Keratinocyte (primary cell): ENCODE results near the gene FSTL1. TPM values are rescaled to one million over a fixed set of nuclear protein-coding genes. Genes with fewer than 3 reads are reported as not detected.

Source experiments
- DNase-seq: peaks from one replicate; pipeline ENCODE4 v3.0.0-alpha.2; 2011; ENCODE audit warnings: low read depth, missing footprints, low spot score
- FAIRE-seq: peaks from 2 replicates; lab custom pipeline; 2011; peaks lifted over from hg19 to GRCh38; lab: Jason Lieb, UNC
- H2AFZ ChIP-seq: 2 replicates; pipeline ENCODE4 v1.6.0; 2012; ENCODE audit warnings: low read length, control low read depth, inconsistent platforms; ENCODE audit not compliant: control insufficient read depth
- H3K27ac ChIP-seq: 2 replicates; pipeline ENCODE4 v1.5.1; 2011; ENCODE audit warnings: low read length; ENCODE audit not compliant: control insufficient read depth, insufficient read depth
- H3K27me3 ChIP-seq: 3 replicates; pipeline ENCODE4 v1.6.0; 2011; ENCODE audit warnings: low read length; ENCODE audit not compliant: control insufficient read depth, insufficient read depth; ENCODE audit errors: extremely low read depth
- H3K36me3 ChIP-seq, 2 experiments: 2 replicates in 1 of 2; 3 replicates in 1 of 2; pipeline ENCODE4 v1.5.1; 2011; ENCODE audit warnings: low read length in 2 of 2, mild to moderate bottlenecking in 1 of 2; ENCODE audit not compliant: control insufficient read depth in 2 of 2, insufficient read depth in 2 of 2; ENCODE audit errors: extremely low read depth in 1 of 2
- H3K4me1 ChIP-seq: 3 replicates; pipeline ENCODE4 v1.5.1; 2011; ENCODE audit warnings: low read length; ENCODE audit not compliant: control insufficient read depth, insufficient read depth; ENCODE audit errors: extremely low read depth
- H3K4me2 ChIP-seq: 3 replicates; pipeline ENCODE4 v1.6.0; 2011; ENCODE audit warnings: low read depth, low read length; ENCODE audit not compliant: control insufficient read depth, insufficient read depth; ENCODE audit errors: extremely low read depth
- H3K4me3 ChIP-seq, 3 experiments: fragments of 200-600 bp in 1 of 3; sonication (generic) in 1 of 3; 2 replicates in 2 of 3; 3 replicates in 1 of 3; pipeline ENCODE4 v1.5.1; 2011 to 2016; ENCODE audit warnings: low read length in 3 of 3, mild to moderate bottlenecking in 3 of 3, control low read depth in 2 of 3, inconsistent platforms in 1 of 3, low read depth in 1 of 3, mixed read lengths in 1 of 3, mixed run types in 1 of 3, moderate library complexity in 1 of 3; ENCODE audit not compliant: control insufficient read depth in 2 of 3, insufficient read depth in 2 of 3; ENCODE audit errors: extremely low read depth in 1 of 3
- H3K79me2 ChIP-seq: 2 replicates; pipeline ENCODE4 v1.6.0; 2012; ENCODE audit warnings: low read length; ENCODE audit not compliant: control insufficient read depth, insufficient read depth
- H3K9ac ChIP-seq: 3 replicates; pipeline ENCODE4 v1.6.0; 2011; ENCODE audit warnings: low read length; ENCODE audit not compliant: control insufficient read depth, insufficient read depth; ENCODE audit errors: extremely low read depth
- H3K9me1 ChIP-seq: 3 replicates; pipeline ENCODE4 v1.6.0; 2011; ENCODE audit warnings: low read length; ENCODE audit not compliant: control insufficient read depth, insufficient read depth; ENCODE audit errors: extremely low read depth
- H3K9me3 ChIP-seq: 2 replicates; pipeline ENCODE4 v1.5.1; 2012; ENCODE audit warnings: low read depth, low read length; ENCODE audit not compliant: control insufficient read depth
- H4K20me1 ChIP-seq: 3 replicates; pipeline ENCODE4 v1.6.0; 2011; ENCODE audit warnings: low read length; ENCODE audit not compliant: control insufficient read depth, insufficient read depth; ENCODE audit errors: extremely low read depth
- EZH2 ChIP-seq: IDR thresholded peaks from one replicate; pipeline ENCODE4 v1.6.1; 2012; ENCODE audit warnings: inconsistent platforms, mild to moderate bottlenecking, low read length, moderate library complexity
- dilution Hi-C: fragments of 300-500 bp; cut with MboI; formaldehyde crosslinking; loops from one replicate; pipeline ENCODE4 v1.7.0; 2020; ENCODE audit warnings: low sequenced_read_pairs; ENCODE audit not compliant: extremely low pct_ligation_motif_present
- polyA plus RNA-seq, 5 experiments: library from polyadenylated mRNA; depleted of rRNA in 3 of 5; stranded (reverse) in 3 of 5; stranded (forward) in 1 of 5; unstranded in 1 of 5; fragments of >200 nt; gene quantifications; 1 replicate in 1 of 5; 2 replicates in 3 of 5; 3 replicates in 1 of 5; pipeline versions ENCODE4 v1.2.1 to v1.2.3, GENCODE V29; 2011 to 2012; ENCODE audit warnings: missing spikeins in 2 of 5, low read depth in 1 of 5, low replicate concordance in 1 of 5
- TF ChIP-seq, protein P1 (sequence below), 3 experiments: IDR thresholded peaks in 1 of 3; conservative IDR thresholded peaks in 1 of 3; optimal IDR thresholded peaks in 1 of 3; 2 replicates in 2 of 3; 3 replicates in 1 of 3; pipeline versions ENCODE3 to v1.5.1; 2011; ENCODE audit warnings: low read length in 3 of 3, mild to moderate bottlenecking in 3 of 3, moderate library complexity in 2 of 3, control low read depth in 1 of 3, inconsistent platforms in 1 of 3; ENCODE audit not compliant: insufficient read depth in 2 of 3; ENCODE audit errors: extremely low read depth in 1 of 3

The FSTL1 gene
- polyA plus RNA-seq, 1 donor (not counting 4 experiments of a cell fraction or from before 2014, with no cell fraction given) = 59.0 TPM

DNA sequence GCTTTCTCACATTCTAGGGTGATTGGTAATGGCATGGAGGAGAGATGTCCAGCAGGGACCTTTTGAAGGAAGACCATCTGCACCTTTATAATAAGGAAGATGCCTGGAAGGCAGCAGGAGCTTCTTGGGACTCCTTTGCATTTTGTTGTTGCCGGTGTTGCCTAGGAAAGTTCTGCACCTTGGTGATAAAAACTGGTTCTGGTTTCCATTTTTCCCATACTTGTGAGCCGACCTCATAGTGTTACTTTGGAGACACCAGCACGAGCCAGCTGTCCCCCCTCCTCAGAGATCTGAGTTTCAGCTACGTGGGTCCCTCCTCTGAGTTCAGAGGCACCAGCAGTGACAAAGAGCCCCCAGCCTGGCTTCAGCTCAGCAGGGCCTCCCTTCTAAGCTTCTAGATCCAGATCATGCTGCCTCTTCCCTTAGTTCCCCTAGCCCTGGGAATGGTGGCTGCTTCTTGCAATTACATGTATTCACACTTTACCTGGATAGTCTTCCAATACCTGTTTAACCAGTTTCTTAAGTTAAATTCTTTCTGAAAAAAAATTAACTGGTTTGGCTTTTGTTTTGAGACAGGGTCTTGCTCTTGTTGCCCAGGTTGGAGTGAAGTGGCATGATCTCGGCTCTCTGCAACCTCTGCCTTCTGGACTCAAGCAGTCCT, 18.0 kb upstream of the FSTL1 start:
- H3K36me3 ChIP-seq = no peaks in the 10 kb centered on the region
- H3K4me3 ChIP-seq = no peak overlapping the region
- peak overlapping the region; percentile 65 for H3K27ac ChIP-seq
- dilution Hi-C loops = no loop called here
- no peak overlapping the region for H3K9ac ChIP-seq
- TF ChIP-seq, protein P1, sequence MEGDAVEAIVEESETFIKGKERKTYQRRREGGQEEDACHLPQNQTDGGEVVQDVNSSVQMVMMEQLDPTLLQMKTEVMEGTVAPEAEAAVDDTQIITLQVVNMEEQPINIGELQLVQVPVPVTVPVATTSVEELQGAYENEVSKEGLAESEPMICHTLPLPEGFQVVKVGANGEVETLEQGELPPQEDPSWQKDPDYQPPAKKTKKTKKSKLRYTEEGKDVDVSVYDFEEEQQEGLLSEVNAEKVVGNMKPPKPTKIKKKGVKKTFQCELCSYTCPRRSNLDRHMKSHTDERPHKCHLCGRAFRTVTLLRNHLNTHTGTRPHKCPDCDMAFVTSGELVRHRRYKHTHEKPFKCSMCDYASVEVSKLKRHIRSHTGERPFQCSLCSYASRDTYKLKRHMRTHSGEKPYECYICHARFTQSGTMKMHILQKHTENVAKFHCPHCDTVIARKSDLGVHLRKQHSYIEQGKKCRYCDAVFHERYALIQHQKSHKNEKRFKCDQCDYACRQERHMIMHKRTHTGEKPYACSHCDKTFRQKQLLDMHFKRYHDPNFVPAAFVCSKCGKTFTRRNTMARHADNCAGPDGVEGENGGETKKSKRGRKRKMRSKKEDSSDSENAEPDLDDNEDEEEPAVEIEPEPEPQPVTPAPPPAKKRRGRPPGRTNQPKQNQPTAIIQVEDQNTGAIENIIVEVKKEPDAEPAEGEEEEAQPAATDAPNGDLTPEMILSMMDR (optimal IDR thresholded peaks at IDR 0.05 in 1 of 3, IDR thresholded peaks at IDR 0.05 in 1 of 3, conservative IDR thresholded peaks at IDR 0.05 in 1 of 3; ENCODE audit: extremely low read depth in 1 of 3, insufficient read depth in 2 of 3, low read length in 3 of 3) = no peak
- TF ChIP-seq EZH2 = no peak
- no peaks in the 10 kb centered on the region for H3K27me3 ChIP-seq
- FAIRE-seq (peak; percentile 53), DNase-seq (no peak)
- H3K4me2 ChIP-seq = peak overlapping the region; percentile 67
- H2AFZ ChIP-seq = no peak overlapping the region
- H3K9me3 ChIP-seq = no peaks in the 10 kb centered on the region
- no peaks in the 10 kb centered on the region for H3K79me2 ChIP-seq
- no peaks in the 10 kb centered on the region for H4K20me1 ChIP-seq
- H3K4me1 ChIP-seq = peaks cover 36% of the 10 kb centered on the region
- H3K9me1 ChIP-seq = no peaks in the 10 kb centered on the region

DNA sequence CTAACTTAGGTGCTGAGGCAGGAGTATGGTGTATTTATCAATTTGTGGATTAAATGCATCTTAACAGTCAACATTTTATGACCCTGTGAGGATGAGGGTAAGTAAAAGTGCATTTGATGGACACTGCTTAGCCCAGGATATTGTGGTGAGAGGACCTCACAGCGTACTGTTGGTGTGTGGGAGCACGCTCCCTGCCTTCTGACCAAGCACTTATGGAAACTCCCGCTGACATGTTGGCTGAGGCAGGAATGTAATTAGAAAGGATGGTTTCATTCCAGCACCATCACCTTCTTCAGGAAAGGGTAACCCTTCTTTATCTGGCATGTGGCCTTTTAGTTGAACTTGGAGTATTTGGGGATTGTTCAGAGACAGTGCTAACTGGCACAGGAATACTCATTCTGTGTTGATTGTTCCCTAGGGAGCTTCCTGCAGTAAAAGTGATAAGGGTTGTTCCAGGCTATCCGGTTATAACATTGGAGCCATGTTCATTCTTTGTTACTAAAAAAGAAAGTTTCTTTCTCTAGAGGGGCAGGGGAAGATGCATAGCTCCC, 11.7 kb upstream of the FSTL1 start:
- H3K9me3 ChIP-seq = no peaks in the 10 kb centered on the region
- H3K36me3 ChIP-seq = no peaks in the 10 kb centered on the region
- dilution Hi-C loops = no loop called here
- H3K27ac ChIP-seq = no peak overlapping the region
- no peak overlapping the region for H2AFZ ChIP-seq
- FAIRE-seq (no peak), DNase-seq (no peak)
- H4K20me1 ChIP-seq = no peaks in the 10 kb centered on the region
- no peaks in the 10 kb centered on the region for H3K79me2 ChIP-seq
- no peaks in the 10 kb centered on the region for H3K4me1 ChIP-seq
- no peak overlapping the region for H3K4me2 ChIP-seq
- TF ChIP-seq, protein P1 (optimal IDR thresholded peaks at IDR 0.05 in 1 of 3, IDR thresholded peaks at IDR 0.05 in 1 of 3, conservative IDR thresholded peaks at IDR 0.05 in 1 of 3; ENCODE audit: extremely low read depth in 1 of 3, insufficient read depth in 2 of 3, low read length in 3 of 3) = no peak
- no peak for TF ChIP-seq EZH2
- H3K27me3 ChIP-seq = no peaks in the 10 kb centered on the region
- H3K9me1 ChIP-seq = no peaks in the 10 kb centered on the region
- no peak overlapping the region for H3K9ac ChIP-seq
- no peak overlapping the region for H3K4me3 ChIP-seq
